Mucosa of stomach (tissue), 1 donor: ENCODE results near the gene TNNC2.

Experiments used
- H3K27me3 ChIP-seq: one replicate; pipeline ENCODE4 v1.7.0; 2013; ENCODE audit warnings: mild to moderate bottlenecking, low read length; ENCODE audit not compliant: control insufficient read depth, insufficient read depth
- H3K36me3 ChIP-seq: one replicate; pipeline ENCODE4 v1.7.0; 2013; ENCODE audit warnings: low read length; ENCODE audit not compliant: control insufficient read depth, insufficient read depth
- H3K4me1 ChIP-seq: one replicate; pipeline ENCODE4 v1.7.0; 2013; ENCODE audit warnings: mild to moderate bottlenecking, low read length; ENCODE audit not compliant: control insufficient read depth, insufficient read depth
- H3K4me3 ChIP-seq: one replicate; pipeline ENCODE4 v1.7.0; 2013; ENCODE audit warnings: low read length
- H3K9ac ChIP-seq: one replicate; pipeline ENCODE4 v1.7.0; 2013; ENCODE audit warnings: mild to moderate bottlenecking, low read length, moderate library complexity
- H3K9me3 ChIP-seq: one replicate; pipeline ENCODE4 v1.7.0; 2013; ENCODE audit warnings: mild to moderate bottlenecking, low read length, moderate library complexity; ENCODE audit not compliant: control insufficient read depth
- donor health status: Pancreatic carcinoma.

The TNNC2 gene

GRCh38 chr20:45859916-45860315 is 32.8 kb upstream of the TNNC2 start:
- Histone ChIP-seq H3K4me1 (peaks cover 20% of the 10 kb centered on the region), H3K4me3 (no peak overlapping the region), H3K27me3 (no peaks in the 10 kb centered on the region), H3K9me3 (no peaks in the 10 kb centered on the region), H3K36me3 (no peaks in the 10 kb centered on the region), H3K9ac (no peak overlapping the region)

GRCh38 chr20:45857882-45858216 is 30.7 kb upstream of the TNNC2 start:
- H3K27me3 ChIP-seq = no peaks in the 10 kb centered on the region
- no peaks in the 10 kb centered on the region for H3K9me3 ChIP-seq
- H3K9ac ChIP-seq = peak overlapping the region; percentile 90
- no peaks in the 10 kb centered on the region for H3K36me3 ChIP-seq
- H3K4me1 ChIP-seq = peaks cover 24% of the 10 kb centered on the region
- peak overlapping the region; percentile 85 for H3K4me3 ChIP-seq

GRCh38 chr20:45857114-45857881 is 30.2 kb upstream of the TNNC2 start, which contains the start of the genes ACOT8 and ZSWIM3:
ACOT8 (minus strand) TSS chr20:45857392; CDS start chr20:45857315, 77 bp downstream.
ZSWIM3 (plus strand) TSS chr20:45857614; CDS start chr20:45857826, 212 bp downstream.
- H3K9me3 ChIP-seq = no peaks in the 10 kb centered on the region
- peak within 1 kb of the TSS; percentile 85 for H3K4me3 ChIP-seq
- peaks cover 24% of the 10 kb centered on the region for H3K4me1 ChIP-seq
- H3K9ac ChIP-seq = peak within 1 kb of the TSS; percentile 90
- H3K36me3 ChIP-seq = no peaks in the 10 kb centered on the region
- H3K27me3 ChIP-seq = no peaks in the 10 kb centered on the region

GRCh38 chr20:45853484-45853883 is 26.4 kb upstream of the TNNC2 start:
- no peaks in the 10 kb centered on the region for H3K36me3 ChIP-seq
- no peaks in the 10 kb centered on the region for H3K9me3 ChIP-seq
- no peaks in the 10 kb centered on the region for H3K27me3 ChIP-seq
- H3K4me1 ChIP-seq = peaks cover 13% of the 10 kb centered on the region
- H3K4me3 ChIP-seq = no peak overlapping the region
- no peak overlapping the region for H3K9ac ChIP-seq

- Histone ChIP-seq H3K4me3 (no peak overlapping the region), H3K27me3 (no peaks in the 10 kb centered on the region), H3K9ac (no peak overlapping the region), H3K9me3 (no peaks in the 10 kb centered on the region), H3K4me1 (peaks cover 13% of the 10 kb centered on the region), H3K36me3 (no peaks in the 10 kb centered on the region)
Observed at GRCh38 chr20:45852326-45852725, 25.2 kb upstream of the TNNC2 start.

GRCh38 chr20:45851501-45851900 is 24.4 kb upstream of the TNNC2 start:
- Histone ChIP-seq H3K27me3 (no peaks in the 10 kb centered on the region), H3K9me3 (no peaks in the 10 kb centered on the region), H3K36me3 (no peaks in the 10 kb centered on the region), H3K4me3 (no peak overlapping the region), H3K9ac (no peak overlapping the region), H3K4me1 (peaks cover 13% of the 10 kb centered on the region)

- no peaks in the 10 kb centered on the region for H3K9me3 ChIP-seq
- no peak overlapping the region for H3K9ac ChIP-seq
- H3K4me3 ChIP-seq = no peak overlapping the region
- peaks cover 8% of the 10 kb centered on the region for H3K4me1 ChIP-seq
- no peaks in the 10 kb centered on the region for H3K36me3 ChIP-seq
- H3K27me3 ChIP-seq = no peaks in the 10 kb centered on the region
Observed at GRCh38 chr20:45850926-45851325, 23.8 kb upstream of the TNNC2 start.

GRCh38 chr20:45850238-45850637 is 23.1 kb upstream of the TNNC2 start:
- H3K4me1 ChIP-seq = peaks cover 4% of the 10 kb centered on the region
- no peak overlapping the region for H3K9ac ChIP-seq
- no peaks in the 10 kb centered on the region for H3K27me3 ChIP-seq
- no peaks in the 10 kb centered on the region for H3K9me3 ChIP-seq
- H3K36me3 ChIP-seq = no peaks in the 10 kb centered on the region
- no peak overlapping the region for H3K4me3 ChIP-seq

- Histone ChIP-seq H3K36me3 (peaks cover 4% of the 10 kb centered on the region), H3K4me1 (peaks cover 4% of the 10 kb centered on the region), H3K9me3 (no peaks in the 10 kb centered on the region), H3K4me3 (no peak overlapping the region), H3K9ac (no peak overlapping the region), H3K27me3 (no peaks in the 10 kb centered on the region)
Observed at GRCh38 chr20:45848969-45849582, 22.0 kb upstream of the TNNC2 start.

- Histone ChIP-seq H3K9ac (no peak overlapping the region), H3K36me3 (peaks cover 11% of the 10 kb centered on the region), H3K9me3 (no peaks in the 10 kb centered on the region), H3K27me3 (no peaks in the 10 kb centered on the region), H3K4me3 (no peak overlapping the region), H3K4me1 (peaks cover 4% of the 10 kb centered on the region)
Observed at GRCh38 chr20:45848421-45848820, 21.3 kb upstream of the TNNC2 start.

GRCh38 chr20:45845452-45845851 is 18.3 kb upstream of the TNNC2 start:
- no peaks in the 10 kb centered on the region for H3K9me3 ChIP-seq
- no peaks in the 10 kb centered on the region for H3K27me3 ChIP-seq

GRCh38 chr20:45843506-45843905 is 16.4 kb upstream of the TNNC2 start:
- Histone ChIP-seq H3K9me3 (no peaks in the 10 kb centered on the region), H3K27me3 (no peaks in the 10 kb centered on the region), H3K4me1 (peaks cover 5% of the 10 kb centered on the region), H3K9ac (no peak overlapping the region), H3K4me3 (no peak overlapping the region), H3K36me3 (peaks cover 26% of the 10 kb centered on the region)

More at GRCh38 chr20:45845452-45845851, 18.3 kb upstream of the TNNC2 start:
- Histone ChIP-seq H3K9ac (no peak overlapping the region), H3K36me3 (peaks cover 26% of the 10 kb centered on the region), H3K4me3 (no peak overlapping the region), H3K4me1 (peaks cover 5% of the 10 kb centered on the region)
